Naive thymus-derived CD8-positive, alpha-beta T cell (primary cell): ENCODE results near the gene JCAD. TPM values are rescaled to one million over a fixed set of nuclear protein-coding genes. Genes with fewer than 3 reads are reported as not detected.
A peak's percentile ranks its signal among the peaks of the same experiment; 100 is the strongest.
"Not testable (repeated sequence)": the region's sequence is repeated elsewhere in the genome, so short reads cannot be mapped to it uniquely, and the experiment has no call there.

Source experiments
- ATAC-seq, 2 donors: fragments of 150-1000 bp; cut with Tn5 transposase in 1 of 2; sonication (Bioruptor Pico), chemical (Tn5 transposase) in 1 of 2; 1 replicate in 1 of 2; 2 replicates in 1 of 2; pipeline ENCODE4 v1.10.0; 2021; ENCODE audit warnings: mild to moderate bottlenecking in 2 of 2, moderate library complexity in 2 of 2
- POLR2A ChIA-PET: fragments of 350-600 bp; sonication (Branson Sonifier 250); formaldehyde crosslinking; loops from one replicate; lab custom pipeline; 2021; ENCODE audit warnings: antibody characterized with exemption; lab: Charles Lee
- DNase-seq, 10 donors: peaks; one replicate each; pipeline versions ENCODE4 v3.0.0 to v3.0.0-alpha.2; 2020 to 2022
- H3K27ac Mint-ChIP-seq, 10 donors: one replicate each; pipeline ENCODE4 v1.8.0; 2020 to 2022; ENCODE audit warnings: mild to moderate bottlenecking in 10 of 10, mixed read lengths in 10 of 10, moderate library complexity in 4 of 10, inconsistent platforms in 1 of 10
- H3K27me3 Mint-ChIP-seq, 5 donors: one replicate each; pipeline ENCODE4 v1.8.0; 2021 to 2022; ENCODE audit warnings: mixed read lengths in 5 of 5
- H3K36me3 Mint-ChIP-seq, 3 donors: one replicate each; pipeline ENCODE4 v1.8.0; 2020 to 2022; ENCODE audit warnings: mixed read lengths in 3 of 3, mild to moderate bottlenecking in 2 of 3, inconsistent platforms in 1 of 3
- H3K4me1 Mint-ChIP-seq, 4 donors: one replicate each; pipeline ENCODE4 v1.8.0; 2021 to 2022; ENCODE audit warnings: mixed read lengths in 4 of 4
- H3K4me3 Mint-ChIP-seq, 10 donors: one replicate each; pipeline ENCODE4 v1.8.0; 2020 to 2022; ENCODE audit warnings: mild to moderate bottlenecking in 10 of 10, mixed read lengths in 10 of 10, moderate library complexity in 6 of 10, inconsistent platforms in 1 of 10
- H3K9me3 Mint-ChIP-seq, 9 donors: one replicate each; pipeline ENCODE4 v1.8.0; 2020 to 2022; ENCODE audit warnings: mixed read lengths in 9 of 9, mild to moderate bottlenecking in 3 of 9, inconsistent platforms in 1 of 9, moderate library complexity in 1 of 9
- polyA plus RNA-seq, 3 donors: library from polyadenylated mRNA; unstranded; fragments of 300-500 nt; fragmentation: Illumina TruSeq; gene quantifications; one replicate each; pipeline ENCODE4 v1.2.3, GENCODE V29; 2021
- total RNA-seq, 8 experiments: library from RNA in 2 of 8; stranded (reverse) in 2 of 8; gene quantifications; one replicate each; pipeline ENCODE4 v1.2.3 and lab custom pipeline; 2021 to 2026

JCAD gene
- total and polyA plus RNA-seq, 5 experiments from 2014 or later: not detected

DNA sequence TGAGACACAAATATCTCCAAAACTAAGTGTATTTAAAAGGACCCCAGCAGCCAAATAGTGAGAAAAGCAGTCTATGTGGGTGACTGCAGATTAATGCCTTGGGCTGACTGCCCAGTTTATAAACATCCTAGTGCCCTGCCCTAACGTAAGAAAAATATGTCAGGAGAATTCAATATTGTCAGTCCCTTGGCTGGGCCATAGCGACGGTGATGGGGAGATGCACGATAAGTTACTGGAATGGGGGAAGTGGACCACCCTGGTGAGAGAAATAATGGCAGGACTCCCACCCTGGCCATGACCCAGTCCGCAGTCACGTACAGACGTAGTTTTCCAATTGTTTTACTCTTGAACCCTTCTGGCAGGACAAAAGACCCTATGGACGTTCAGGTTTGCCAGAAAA, 48.0 kb downstream of the JCAD start:
- no peaks in the 10 kb centered on the region for H3K4me1 Mint-ChIP-seq
- no peaks in the 10 kb centered on the region for H3K36me3 Mint-ChIP-seq
- H3K4me3 Mint-ChIP-seq: no peak overlapping the region
- peaks cover 23 to 81% (median 45%) of the 10 kb centered on the region in 5 donors for H3K27me3 Mint-ChIP-seq
- DNase-seq (no peak), ATAC-seq (no peak)
- H3K9me3 Mint-ChIP-seq: no peaks in the 10 kb centered on the region
- no peak overlapping the region for H3K27ac Mint-ChIP-seq
- POLR2A ChIA-PET: interaction anchor here (1.1 kb wide), 1 partner anchor 17 kb away, joined by 3 read pairs; no protein-coding TSS in a partner anchor

GRCh38 chr10:30007406-30007805, 52.0 kb downstream of the JCAD start:
- DNase-seq (no peak), ATAC-seq (no peak)
- H3K9me3 Mint-ChIP-seq: no peaks in the 10 kb centered on the region
- no peak overlapping the region for H3K27ac Mint-ChIP-seq
- H3K27me3 Mint-ChIP-seq: peaks cover 27 to 81% (median 36%) of the 10 kb centered on the region in 5 donors
- peaks cover 0 to 5% (median 3%) of the 10 kb centered on the region in 4 donors for H3K4me1 Mint-ChIP-seq
- POLR2A ChIA-PET: no interaction called here
- H3K36me3 Mint-ChIP-seq: no peaks in the 10 kb centered on the region
- no peak overlapping the region for H3K4me3 Mint-ChIP-seq

DNA sequence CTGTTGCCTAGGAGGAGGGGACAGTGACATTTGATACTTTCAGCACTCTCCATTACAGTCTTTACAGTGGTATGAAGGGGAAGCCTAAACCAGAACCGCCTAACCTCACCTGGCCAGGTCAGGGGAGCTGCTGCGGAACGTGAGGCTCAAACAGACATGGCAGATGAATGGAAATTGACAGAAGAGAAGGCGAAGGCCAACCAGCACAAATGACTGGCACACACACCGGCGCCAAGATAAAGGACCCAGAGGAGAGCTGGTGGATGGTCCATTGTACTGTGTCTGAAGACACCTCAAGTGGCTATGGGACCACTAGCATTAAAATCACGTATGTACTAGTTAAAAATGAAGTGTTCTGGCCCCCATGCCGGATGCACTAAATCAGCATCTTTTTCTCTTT, 53.0 kb downstream of the JCAD start:
- DNase-seq: no peak
- peaks cover 28 to 81% (median 34%) of the 10 kb centered on the region in 5 donors for H3K27me3 Mint-ChIP-seq

DNA sequence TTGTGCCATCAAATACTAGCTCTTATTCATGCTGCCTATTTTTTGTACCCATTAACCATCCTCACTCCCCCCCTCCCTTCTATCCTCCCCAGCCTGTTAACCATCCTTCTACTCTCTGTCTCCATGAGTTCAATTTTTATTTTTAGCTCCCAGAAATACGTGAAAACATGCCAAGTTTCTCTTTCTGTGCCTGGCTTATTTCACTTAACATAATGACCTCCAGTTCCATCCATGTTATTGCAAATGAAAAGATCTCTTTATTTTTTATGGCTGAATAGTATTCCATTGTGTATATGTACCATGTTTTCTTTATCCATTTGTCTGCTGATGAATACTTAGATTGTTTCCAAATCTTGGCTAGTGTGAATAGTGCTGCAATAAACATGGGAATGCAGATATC, 54.3 kb downstream of the JCAD start:
- H3K27ac Mint-ChIP-seq, H3K4me3 Mint-ChIP-seq, DNase-seq, H3K4me1 Mint-ChIP-seq, ATAC-seq, H3K9me3 Mint-ChIP-seq, H3K36me3 Mint-ChIP-seq, POLR2A ChIA-PET: not testable (repeated sequence)
- H3K27me3 Mint-ChIP-seq: peaks cover 34 to 87% (median 45%) of the 10 kb centered on the region in 5 donors

More for the DNA sequence above, 53.0 kb downstream of the JCAD start:
- H3K9me3 Mint-ChIP-seq: no peaks in the 10 kb centered on the region
- POLR2A ChIA-PET: no interaction called here
- peaks cover 4 to 5% (median 5%) of the 10 kb centered on the region in 4 donors for H3K4me1 Mint-ChIP-seq
- no peak overlapping the region for H3K4me3 Mint-ChIP-seq
- no peak overlapping the region for H3K27ac Mint-ChIP-seq
- no peaks in the 10 kb centered on the region for H3K36me3 Mint-ChIP-seq
- no peak for ATAC-seq

- H3K27me3 Mint-ChIP-seq: peaks cover 39 to 93% (median 56%) of the 10 kb centered on the region in 5 donors
- peak; percentile 75 to 80 for ATAC-seq
- H3K4me3 Mint-ChIP-seq: no peak overlapping the region
- POLR2A ChIA-PET: no interaction called here
- DNase-seq: peak; percentile 23 to 76 (median 43)
- H3K9me3 Mint-ChIP-seq: no peaks in the 10 kb centered on the region
- peaks cover 0 to 3% (median 0%) of the 10 kb centered on the region in 3 donors for H3K36me3 Mint-ChIP-seq
- peak overlapping the region in 1 of 10 donors; percentile 66 for H3K27ac Mint-ChIP-seq
- H3K4me1 Mint-ChIP-seq: peaks cover 5 to 12% (median 7%) of the 10 kb centered on the region in 4 donors
These were observed 56.7 kb downstream of the JCAD start for GRCh38 chr10:30002426-30003266.

GRCh38 chr10:30000802-30001571, 58.4 kb downstream of the JCAD start:
- peaks cover 40 to 93% (median 52%) of the 10 kb centered on the region in 5 donors for H3K27me3 Mint-ChIP-seq
- peaks cover 0 to 3% (median 0%) of the 10 kb centered on the region in 3 donors for H3K36me3 Mint-ChIP-seq
- DNase-seq (no peak), ATAC-seq (no peak)
- H3K9me3 Mint-ChIP-seq: no peaks in the 10 kb centered on the region
- no peak overlapping the region for H3K4me3 Mint-ChIP-seq
- no peak overlapping the region for H3K27ac Mint-ChIP-seq
- POLR2A ChIA-PET: no interaction called here
- peaks cover 5 to 12% (median 7%) of the 10 kb centered on the region in 4 donors for H3K4me1 Mint-ChIP-seq

DNA sequence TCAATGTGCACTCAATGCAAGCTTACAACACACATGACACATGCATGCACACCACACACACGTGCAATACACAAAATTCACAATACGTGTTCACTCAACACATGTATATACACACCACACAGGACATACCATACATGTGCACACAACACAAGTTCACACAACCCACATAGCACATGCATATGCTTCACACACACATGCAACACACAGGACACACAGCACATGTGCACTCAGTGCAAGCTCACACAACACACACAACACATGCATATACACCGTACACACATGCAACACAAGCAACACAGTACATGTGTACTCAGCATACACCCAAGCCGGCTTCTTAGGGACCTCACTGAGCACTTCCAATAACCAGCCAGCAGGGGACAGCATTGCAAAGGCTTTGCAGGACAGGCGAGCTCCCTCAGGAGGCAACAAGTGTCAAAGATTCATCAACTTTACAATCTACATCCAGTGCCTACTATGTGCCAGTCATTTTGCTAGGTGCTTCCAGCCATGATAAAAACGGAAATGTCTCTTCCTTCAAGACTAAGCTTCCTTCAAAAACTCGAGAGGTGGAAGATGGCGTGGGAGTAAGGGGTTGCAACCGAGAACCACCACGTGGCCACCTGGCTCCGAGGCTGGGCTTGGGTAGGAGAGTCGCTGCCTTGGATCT, 61.1 kb downstream of the JCAD start:
- peak; percentile 54 to 87 (median 74) for DNase-seq
- no peak overlapping the region for H3K4me3 Mint-ChIP-seq
- peak; percentile 86 to 88 for ATAC-seq
- no peak overlapping the region for H3K27ac Mint-ChIP-seq
- H3K27me3 Mint-ChIP-seq: peaks cover 44 to 97% (median 58%) of the 10 kb centered on the region in 5 donors
- H3K4me1 Mint-ChIP-seq: peaks cover 5 to 12% (median 7%) of the 10 kb centered on the region in 4 donors
- H3K36me3 Mint-ChIP-seq: peaks cover 0 to 3% (median 0%) of the 10 kb centered on the region in 3 donors
- H3K9me3 Mint-ChIP-seq: no peaks in the 10 kb centered on the region
- POLR2A ChIA-PET: no interaction called here

DNA sequence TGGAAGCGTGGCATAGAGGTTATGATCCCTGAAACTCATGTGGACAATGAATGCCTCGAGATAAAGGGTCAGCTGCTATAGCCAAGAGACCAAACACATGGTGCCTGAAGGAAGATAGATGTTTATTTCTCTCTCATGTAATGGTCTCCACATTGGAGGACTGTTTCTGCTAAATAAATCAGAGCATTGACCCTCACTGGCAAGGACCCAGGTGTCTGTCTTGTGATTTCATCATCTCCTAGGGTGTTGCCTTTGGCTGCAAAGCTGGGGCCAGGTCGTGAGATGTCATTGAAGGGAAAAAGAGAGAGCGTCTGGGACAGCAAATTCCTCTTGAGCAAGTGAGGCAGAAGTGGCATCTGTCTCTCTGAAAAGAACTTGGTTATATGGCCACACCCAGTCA, 64.6 kb downstream of the JCAD start:
- no peak for DNase-seq
- POLR2A ChIA-PET: no interaction called here
- no peak for ATAC-seq
- Mint-ChIP-seq H3K4me3 (no peak overlapping the region), H3K27me3 (peaks cover 37 to 88% (median 55%) of the 10 kb centered on the region in 5 donors), H3K9me3 (no peaks in the 10 kb centered on the region), H3K4me1 (peaks cover 0 to 7% (median 3%) of the 10 kb centered on the region in 4 donors), H3K36me3 (peaks cover 0 to 1% (median 0%) of the 10 kb centered on the region in 3 donors), H3K27ac (no peak overlapping the region)

GRCh38 chr10:29993319-29993915, 66.0 kb downstream of the JCAD start:
- no peak overlapping the region for H3K27ac Mint-ChIP-seq
- H3K9me3 Mint-ChIP-seq: no peaks in the 10 kb centered on the region
- H3K4me1 Mint-ChIP-seq: peaks cover 0 to 4% (median 2%) of the 10 kb centered on the region in 4 donors
- peaks cover 33 to 79% (median 48%) of the 10 kb centered on the region in 5 donors for H3K27me3 Mint-ChIP-seq
- H3K4me3 Mint-ChIP-seq: no peak overlapping the region
- POLR2A ChIA-PET: no interaction called here
- DNase-seq (no peak), ATAC-seq (no peak)
- H3K36me3 Mint-ChIP-seq: peaks cover 0 to under 1% (median 0%) of the 10 kb centered on the region in 3 donors

- peak overlapping the region in 1 of 10 donors; percentile 49 for H3K27ac Mint-ChIP-seq
- H3K4me3 Mint-ChIP-seq: no peak overlapping the region
- DNase-seq: no peak
- POLR2A ChIA-PET: no interaction called here
- no peak for ATAC-seq
- H3K27me3 Mint-ChIP-seq: peaks cover 28 to 74% (median 43%) of the 10 kb centered on the region in 5 donors
- no peaks in the 10 kb centered on the region for H3K36me3 Mint-ChIP-seq
- no peaks in the 10 kb centered on the region for H3K4me1 Mint-ChIP-seq
- H3K9me3 Mint-ChIP-seq: no peaks in the 10 kb centered on the region
These were observed 66.5 kb downstream of the JCAD start for GRCh38 chr10:29992914-29993313.

DNA sequence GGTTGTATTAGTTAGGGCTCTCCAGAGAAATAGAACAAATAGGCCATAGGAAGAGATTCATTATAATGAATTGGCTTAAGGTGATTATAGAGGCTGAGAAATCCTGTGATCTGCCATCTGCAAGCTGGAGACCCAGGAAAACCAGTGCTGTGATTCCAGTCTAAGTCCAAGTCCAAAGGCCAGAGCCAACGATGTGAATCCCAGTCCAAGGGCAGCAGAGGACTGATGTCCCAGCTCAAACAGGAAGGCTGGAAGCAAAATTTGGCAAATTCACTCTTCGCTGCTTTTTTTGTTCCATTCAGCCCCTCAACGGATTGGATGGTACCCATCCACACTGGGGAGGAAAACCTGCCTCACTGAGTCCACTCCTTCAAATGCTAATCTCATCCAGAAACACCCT, 68.0 kb downstream of the JCAD start:
- POLR2A ChIA-PET: no interaction called here
- ATAC-seq: no peak
- Mint-ChIP-seq H3K27me3 (peaks cover 25 to 59% (median 38%) of the 10 kb centered on the region in 5 donors), H3K9me3 (peaks cover 0 to 2% (median 0%) of the 10 kb centered on the region in 9 donors), H3K27ac (no peak overlapping the region), H3K4me3 (no peak overlapping the region), H3K4me1 (no peaks in the 10 kb centered on the region), H3K36me3 (no peaks in the 10 kb centered on the region)
- DNase-seq: no peak

DNA sequence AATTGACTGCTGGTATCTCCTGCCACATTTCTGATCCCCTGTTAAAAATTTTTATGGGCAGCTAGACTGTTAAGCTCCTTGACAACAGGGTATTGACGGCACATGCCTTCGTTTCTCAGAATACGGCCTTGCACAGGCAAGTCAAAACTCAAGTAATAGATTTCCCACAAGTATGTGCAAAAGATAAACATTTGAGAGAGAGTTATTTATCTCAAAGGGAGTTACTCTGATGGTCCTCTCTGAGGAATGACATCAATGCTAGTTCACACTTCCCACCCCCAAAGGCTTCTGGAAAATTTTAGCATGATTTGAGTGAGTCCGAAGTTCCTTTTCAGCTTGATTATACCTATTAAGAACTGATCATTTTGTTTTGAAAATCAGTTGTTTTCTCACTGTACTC, 71.9 kb downstream of the JCAD start:
- no peak for DNase-seq
- Mint-ChIP-seq H3K27me3 (peaks cover 12 to 24% (median 20%) of the 10 kb centered on the region in 5 donors), H3K36me3 (peaks cover 0 to 11% (median 0%) of the 10 kb centered on the region in 3 donors), H3K4me1 (no peaks in the 10 kb centered on the region), H3K4me3 (no peak overlapping the region), H3K27ac (no peak overlapping the region), H3K9me3 (peaks cover 0 to 19% (median 12%) of the 10 kb centered on the region in 9 donors)
- ATAC-seq: no peak
- POLR2A ChIA-PET: interaction anchor here (0.7 kb wide), 1 partner anchor 57 kb away, joined by 3 read pairs; no protein-coding TSS in a partner anchor
